HG03439 (cell line): ENCODE measurements around the gene CATSPER2.
"Not testable (repeated sequence)": the region's sequence is repeated elsewhere in the genome, so short reads cannot be mapped to it uniquely, and the experiment has no call there.

ENCODE experiments used
- ATAC-seq: cut with Tn5 transposase; IDR thresholded peaks from one replicate; pipeline ENCODE4 v1.9.1; 2021; ENCODE audit warnings: mild to moderate bottlenecking, moderate library complexity; ENCODE audit not compliant: unreplicated experiment

Gene CATSPER2

DNA sequence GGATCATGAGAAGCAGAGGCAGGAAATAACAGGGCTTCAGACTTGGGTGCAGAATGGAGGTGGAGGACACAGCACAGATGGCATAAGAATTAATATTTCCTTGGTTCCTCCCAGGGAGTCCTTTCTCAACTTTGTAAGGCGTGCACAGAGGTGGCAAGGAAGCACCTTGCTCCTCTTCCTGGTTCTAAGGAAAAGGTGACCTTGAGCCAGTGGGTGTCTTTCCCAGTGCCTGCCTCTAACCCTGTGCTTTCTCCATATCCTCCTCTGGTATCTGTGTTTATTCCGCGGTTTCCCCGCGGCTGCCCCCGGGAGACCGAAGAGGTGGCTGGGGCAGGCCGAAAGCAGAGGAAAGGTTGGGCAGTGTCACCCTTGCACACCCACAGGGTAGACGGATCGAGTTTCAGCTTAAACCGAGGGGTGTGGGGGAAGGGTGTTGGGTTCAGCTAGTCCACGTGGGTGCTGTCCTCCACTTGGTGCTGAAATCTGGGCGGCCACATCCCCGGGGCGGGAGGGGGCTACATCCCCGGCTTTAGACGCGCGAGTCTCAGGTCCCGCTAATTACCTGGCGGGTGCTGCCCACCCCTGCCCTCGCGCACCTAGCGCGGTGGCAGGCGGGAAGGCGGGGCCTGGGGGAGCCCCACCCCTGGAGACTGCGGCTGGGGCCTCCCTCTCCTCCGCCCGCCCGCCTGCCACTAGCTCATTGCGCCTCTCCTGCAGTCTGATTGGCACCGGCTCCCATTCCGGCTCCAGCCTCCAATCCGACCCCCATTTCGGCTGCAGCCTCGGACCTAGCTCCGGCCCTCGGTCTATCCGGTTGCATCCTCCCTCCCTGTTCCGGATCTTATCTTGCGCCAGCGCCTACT, 55.1 kb downstream of the CATSPER2 start, which contains the start of gene CKMT1B:
Gene CKMT1B (plus strand): TSS at position 700 of the 863 bp plus-strand sequence. CDS start 192 bp downstream, outside the sequence.
- ATAC-seq: not testable (repeated sequence)

DNA sequence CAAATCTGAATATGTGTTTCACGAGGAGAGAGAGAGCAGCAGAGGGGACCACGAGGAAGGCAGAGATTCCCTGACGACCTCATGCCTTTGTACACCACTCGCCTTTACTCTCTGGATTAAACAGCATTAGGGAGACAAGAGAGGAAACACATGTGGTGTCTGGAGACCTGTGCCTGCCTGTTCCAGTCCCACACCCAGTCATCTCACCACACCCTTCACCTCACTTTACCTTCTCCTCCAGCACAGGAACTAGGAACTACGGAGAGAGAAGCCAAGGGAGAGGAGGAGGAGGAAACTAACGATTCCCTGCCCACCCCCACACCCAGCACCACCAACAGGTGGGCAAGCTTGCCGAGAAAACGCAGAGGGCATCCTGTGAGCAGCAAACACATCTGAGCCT, 55.8 kb downstream of the CATSPER2 start:
- ATAC-seq: not testable (repeated sequence)

DNA sequence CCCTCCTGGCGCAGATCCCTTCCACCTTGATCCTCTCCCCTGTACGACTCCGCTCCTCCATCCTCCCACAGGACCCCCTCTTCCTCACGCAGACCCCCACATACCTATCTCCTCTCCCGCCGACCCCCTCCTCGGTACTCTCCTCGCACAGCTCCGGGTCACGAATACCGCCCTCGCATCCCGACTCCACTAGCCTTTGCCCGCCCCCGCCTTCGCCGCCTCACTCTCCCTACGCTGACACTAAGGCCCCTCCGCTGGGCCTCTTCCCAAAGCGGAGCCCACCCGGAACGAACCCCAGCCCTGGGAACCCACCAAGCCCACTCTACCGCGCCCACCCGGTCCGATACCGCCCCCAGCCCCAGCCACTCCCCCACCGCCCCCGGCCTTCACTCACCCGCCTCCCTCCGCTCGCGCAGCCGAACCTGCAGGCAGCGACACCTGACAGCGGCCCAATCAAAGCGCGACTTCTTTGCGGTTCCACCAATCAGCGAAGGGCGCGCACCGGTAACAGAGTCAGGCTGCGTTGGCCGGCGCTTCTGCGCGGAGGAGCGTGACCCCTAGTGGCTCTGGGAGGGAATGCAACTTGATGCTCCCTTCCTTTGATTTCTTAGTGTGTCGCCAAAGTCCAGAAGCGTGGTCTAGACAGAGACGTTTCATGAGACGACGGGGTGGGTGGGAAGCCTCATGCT, 58.7 kb downstream of the CATSPER2 start, which contains the start of gene PPIP5K1:
Gene PPIP5K1 (minus strand): TSS at position 431 of the 689 bp plus-strand sequence. CDS start 5,704 bp downstream, outside the sequence.
- peak; percentile 99 for ATAC-seq
